ENCODE data around the gene PLLP.

PLLP gene

GRCh38 chr16:57226701-57227621 lies 57.5 kb downstream of the PLLP start:
- peaks cover 5% of the 10 kb centered on the region for H3K4me1 ChIP-seq (ENCODE audit: control insufficient read depth, insufficient read depth, low read length)
- peaks cover 84% of the 10 kb centered on the region for H3K36me3 ChIP-seq (ENCODE audit: control insufficient read depth, insufficient read depth, low read length, severe bottlenecking)
- H3K4me3 ChIP-seq (ENCODE audit: low read length): no peak overlapping the region
- no peak for DNase-seq (ENCODE audit: low read depth)
- H3K27me3 ChIP-seq (replicated peaks; ENCODE audit: control insufficient read depth, insufficient read depth, low read length): no peaks in the 10 kb centered on the region
- no peak overlapping the region for H3K9ac ChIP-seq (ENCODE audit: low read length)
- H3K9me3 ChIP-seq (ENCODE audit: control insufficient read depth, low read length): no peaks in the 10 kb centered on the region

DNA sequence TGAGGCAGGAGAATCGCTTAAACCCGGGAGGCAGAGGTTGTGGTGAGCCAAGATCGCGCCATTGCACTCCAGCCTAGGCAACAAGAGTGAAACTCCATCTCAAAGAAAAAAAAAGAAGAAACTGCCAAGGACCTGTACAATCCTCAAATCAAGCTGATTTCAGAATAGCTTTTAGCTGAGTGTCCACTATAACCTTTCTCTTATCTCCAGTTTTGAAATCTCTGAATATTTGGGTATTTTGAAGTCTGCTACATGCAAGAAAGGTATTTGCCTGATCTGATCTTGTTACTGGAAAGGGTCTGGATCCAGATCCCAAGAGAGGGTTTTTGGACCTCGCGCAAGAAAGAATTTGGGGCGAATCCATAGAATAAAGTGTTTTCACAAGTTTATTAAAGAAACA lies 58.5 kb downstream of the PLLP start:
- H3K36me3 ChIP-seq (ENCODE audit: control insufficient read depth, insufficient read depth, low read length, severe bottlenecking): peaks cover 84% of the 10 kb centered on the region
- no peak overlapping the region for H3K9ac ChIP-seq (ENCODE audit: low read length)
- H3K9me3 ChIP-seq (ENCODE audit: control insufficient read depth, low read length): no peaks in the 10 kb centered on the region
- no peak overlapping the region for H3K4me3 ChIP-seq (ENCODE audit: low read length)
- no peaks in the 10 kb centered on the region for H3K4me1 ChIP-seq (ENCODE audit: control insufficient read depth, insufficient read depth, low read length)
- DNase-seq (ENCODE audit: low read depth): no peak
- no peaks in the 10 kb centered on the region for H3K27me3 ChIP-seq (replicated peaks; ENCODE audit: control insufficient read depth, insufficient read depth, low read length)

GRCh38 chr16:57224651-57225335 lies 59.7 kb downstream of the PLLP start:
- H3K36me3 ChIP-seq (ENCODE audit: control insufficient read depth, insufficient read depth, low read length, severe bottlenecking): peaks cover 84% of the 10 kb centered on the region
- no peaks in the 10 kb centered on the region for H3K4me1 ChIP-seq (ENCODE audit: control insufficient read depth, insufficient read depth, low read length)
- H3K27me3 ChIP-seq (replicated peaks; ENCODE audit: control insufficient read depth, insufficient read depth, low read length): no peaks in the 10 kb centered on the region
- H3K9me3 ChIP-seq (ENCODE audit: control insufficient read depth, low read length): peaks cover 4% of the 10 kb centered on the region
- H3K9ac ChIP-seq (ENCODE audit: low read length): no peak overlapping the region
- no peak for DNase-seq (ENCODE audit: low read depth)
- H3K4me3 ChIP-seq (ENCODE audit: low read length): no peak overlapping the region

GRCh38 chr16:57223057-57223456 lies 61.4 kb downstream of the PLLP start:
- Histone ChIP-seq H3K9ac (ENCODE audit: low read length) (no peak overlapping the region), H3K4me1 (ENCODE audit: control insufficient read depth, insufficient read depth, low read length) (no peaks in the 10 kb centered on the region), H3K27me3 (replicated peaks; ENCODE audit: control insufficient read depth, insufficient read depth, low read length) (no peaks in the 10 kb centered on the region), H3K36me3 (ENCODE audit: control insufficient read depth, insufficient read depth, low read length, severe bottlenecking) (peaks cover 86% of the 10 kb centered on the region), H3K4me3 (ENCODE audit: low read length) (no peak overlapping the region), H3K9me3 (ENCODE audit: control insufficient read depth, low read length) (peaks cover 19% of the 10 kb centered on the region)
- no peak for DNase-seq (ENCODE audit: low read depth)

DNA sequence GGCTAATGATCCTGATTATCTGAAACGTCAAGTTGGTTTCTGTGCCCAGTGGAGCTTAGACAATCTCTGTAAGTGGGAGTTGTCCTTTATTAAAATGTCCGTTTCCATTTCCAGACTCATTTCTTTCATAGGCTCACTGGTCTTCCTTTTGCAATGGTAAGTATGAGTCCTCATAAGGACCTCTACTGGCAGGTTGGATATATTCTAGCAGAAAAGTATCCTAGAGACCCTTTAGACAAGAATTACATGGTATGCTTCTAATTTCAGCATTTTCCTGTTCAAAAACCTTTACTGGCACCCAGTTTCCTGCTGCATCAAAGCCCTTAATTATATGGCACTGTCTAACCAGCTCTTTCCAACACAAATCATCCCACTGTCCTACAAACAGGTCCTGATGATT lies 67.5 kb downstream of the PLLP start:
- peaks cover 96% of the 10 kb centered on the region for H3K36me3 ChIP-seq (ENCODE audit: control insufficient read depth, insufficient read depth, low read length, severe bottlenecking)
- H3K9me3 ChIP-seq (ENCODE audit: control insufficient read depth, low read length): peaks cover 56% of the 10 kb centered on the region
- H3K27me3 ChIP-seq (replicated peaks; ENCODE audit: control insufficient read depth, insufficient read depth, low read length): no peaks in the 10 kb centered on the region
- H3K9ac ChIP-seq (ENCODE audit: low read length): no peak overlapping the region
- peak overlapping the region; percentile 45 for H3K4me3 ChIP-seq (ENCODE audit: low read length)
- DNase-seq (ENCODE audit: low read depth): no peak
- no peaks in the 10 kb centered on the region for H3K4me1 ChIP-seq (ENCODE audit: control insufficient read depth, insufficient read depth, low read length)

GRCh38 chr16:57213462-57213861 lies 71.0 kb downstream of the PLLP start:
- Histone ChIP-seq H3K9ac (ENCODE audit: low read length) (no peak overlapping the region), H3K9me3 (ENCODE audit: control insufficient read depth, low read length) (peaks cover 41% of the 10 kb centered on the region), H3K36me3 (ENCODE audit: control insufficient read depth, insufficient read depth, low read length, severe bottlenecking) (peaks cover 94% of the 10 kb centered on the region), H3K4me3 (ENCODE audit: low read length) (no peak overlapping the region), H3K27me3 (replicated peaks; ENCODE audit: control insufficient read depth, insufficient read depth, low read length) (no peaks in the 10 kb centered on the region), H3K4me1 (ENCODE audit: control insufficient read depth, insufficient read depth, low read length) (no peaks in the 10 kb centered on the region)
- no peak for DNase-seq (ENCODE audit: low read depth)

GRCh38 chr16:57209780-57210179 lies 74.7 kb downstream of the PLLP start:
- H3K4me1 ChIP-seq (ENCODE audit: control insufficient read depth, insufficient read depth, low read length): no peaks in the 10 kb centered on the region
- no peak overlapping the region for H3K4me3 ChIP-seq (ENCODE audit: low read length)
- no peaks in the 10 kb centered on the region for H3K27me3 ChIP-seq (replicated peaks; ENCODE audit: control insufficient read depth, insufficient read depth, low read length)
- no peak for DNase-seq (ENCODE audit: low read depth)
- H3K9me3 ChIP-seq (ENCODE audit: control insufficient read depth, low read length): peaks cover 4% of the 10 kb centered on the region
- peaks cover 91% of the 10 kb centered on the region for H3K36me3 ChIP-seq (ENCODE audit: control insufficient read depth, insufficient read depth, low read length, severe bottlenecking)
- no peak overlapping the region for H3K9ac ChIP-seq (ENCODE audit: low read length)

DNA sequence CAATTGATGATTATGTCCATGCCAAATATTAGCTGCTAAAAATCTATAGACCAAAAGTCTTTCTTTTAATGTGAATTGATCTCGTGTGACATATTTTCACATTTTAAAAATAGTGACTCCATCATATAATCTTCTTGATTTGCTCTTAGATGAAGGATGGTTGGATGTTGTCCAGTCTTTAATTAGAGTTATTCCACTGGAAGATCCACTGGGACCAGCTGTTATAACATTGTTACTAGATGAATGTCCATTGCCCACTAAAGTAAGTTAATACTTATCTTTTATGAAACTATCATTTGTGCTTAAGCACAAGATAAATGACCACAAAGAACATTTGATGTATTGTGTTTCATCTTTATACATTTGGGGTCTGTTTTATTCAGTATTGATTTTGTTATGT lies 75.5 kb downstream of the PLLP start:
- no peaks in the 10 kb centered on the region for H3K27me3 ChIP-seq (replicated peaks; ENCODE audit: control insufficient read depth, insufficient read depth, low read length)
- H3K4me1 ChIP-seq (ENCODE audit: control insufficient read depth, insufficient read depth, low read length): no peaks in the 10 kb centered on the region
- no peak overlapping the region for H3K4me3 ChIP-seq (ENCODE audit: low read length)
- DNase-seq (ENCODE audit: low read depth): no peak
- peaks cover 86% of the 10 kb centered on the region for H3K36me3 ChIP-seq (ENCODE audit: control insufficient read depth, insufficient read depth, low read length, severe bottlenecking)
- H3K9me3 ChIP-seq (ENCODE audit: control insufficient read depth, low read length): no peaks in the 10 kb centered on the region
- H3K9ac ChIP-seq (ENCODE audit: low read length): no peak overlapping the region

Data from adipocyte (in vitro differentiated cells).